Posterior vena cava (tissue), 2 donors: Measurements from ENCODE around the gene TSPAN9. TPM values are rescaled to one million over a fixed set of nuclear protein-coding genes. Genes with fewer than 3 reads are reported as not detected.

Experiments used
- DNase-seq: peaks from one replicate; pipeline ENCODE4 v3.0.0-alpha.2; 2020; ENCODE audit warnings: low spot score
- intact Hi-C, 2 donors: fragments of 100-400 bp; cut with DNase I; formaldehyde crosslinking; loops; one replicate each; pipeline versions ENCODE4 v1.14.1 to v1.14.2; 2022 to 2023
- total RNA-seq, 2 donors: library from RNA; stranded (reverse); fragmentation: NEBNext Ultra II Directional; extraction: Animal tissue kit (Norgen Biotek cat#: 25700); gene quantifications; one replicate each; pipeline ENCODE4 v1.2.1, GENCODE V29; 2021
- donor health status: DM: yes; HTN: yes; CAD: no.
- donor health status: DM: yes; HTN: yes; CAD: no.

Gene TSPAN9
- total RNA-seq, 2 donors from 2014 or later, result 34.2 to 38.5 TPM

- intact Hi-C loops, result loop anchor here (5.0 to 10.0 kb wide), 3 partner anchors 470 to 500 kb away; no protein-coding TSS in a partner anchor
- DNase-seq, result no peak
Measured at GRCh38 chr12:3304436-3305165, 227.4 kb downstream of the TSPAN9 start.

GRCh38 chr12:3305464-3305863 lies 228.3 kb downstream of the TSPAN9 start:
- no peak for DNase-seq

GRCh38 chr12:3305904-3306619 lies 228.9 kb downstream of the TSPAN9 start:
- no peak for DNase-seq
- intact Hi-C loops, result loop anchor here in 1 of 2 donors (10.0 kb wide), 2 partner anchors 469 to 499 kb away; no protein-coding TSS in a partner anchor

More at GRCh38 chr12:3305464-3305863, 228.3 kb downstream of the TSPAN9 start:
- intact Hi-C loops, result loop anchor here in 1 of 2 donors (10.0 kb wide), 2 partner anchors 469 to 499 kb away; no protein-coding TSS in a partner anchor

GRCh38 chr12:3307389-3307788 lies 230.2 kb downstream of the TSPAN9 start:
- intact Hi-C loops, result loop anchor here in 1 of 2 donors (10.0 kb wide), 2 partner anchors 467 to 497 kb away; no protein-coding TSS in a partner anchor
- DNase-seq, result no peak

- DNase-seq, result no peak
- intact Hi-C loops, result loop anchor here in 1 of 2 donors (10.0 kb wide), 2 partner anchors 467 to 497 kb away; no protein-coding TSS in a partner anchor
Measured at GRCh38 chr12:3308063-3308462, 230.9 kb downstream of the TSPAN9 start.

- intact Hi-C loops, result loop anchor here in 1 of 2 donors (10.0 kb wide), 2 partner anchors 466 to 496 kb away; no protein-coding TSS in a partner anchor
- no peak for DNase-seq
Measured at GRCh38 chr12:3308609-3309008, 231.4 kb downstream of the TSPAN9 start.

GRCh38 chr12:3309805-3310204 lies 232.6 kb downstream of the TSPAN9 start:
- no peak for DNase-seq
- intact Hi-C loops, result loop anchor here in 1 of 2 donors (10.0 kb wide), 2 partner anchors 465 to 495 kb away; no protein-coding TSS in a partner anchor

- DNase-seq, result no peak
- intact Hi-C loops, result no loop called here
Measured at GRCh38 chr12:3310271-3311026, 233.3 kb downstream of the TSPAN9 start.

- intact Hi-C loops, result no loop called here
- DNase-seq, result no peak
Measured at GRCh38 chr12:3311027-3311402, 233.8 kb downstream of the TSPAN9 start.

- intact Hi-C loops, result no loop called here
- no peak for DNase-seq
Measured at GRCh38 chr12:3311491-3312103, 234.4 kb downstream of the TSPAN9 start.

GRCh38 chr12:3313066-3313465 lies 235.9 kb downstream of the TSPAN9 start:
- intact Hi-C loops, result no loop called here
- no peak for DNase-seq

- intact Hi-C loops, result no loop called here
- no peak for DNase-seq
Measured at GRCh38 chr12:3313675-3314663, 236.8 kb downstream of the TSPAN9 start.

GRCh38 chr12:3315201-3315661 lies 238.1 kb downstream of the TSPAN9 start:
- no peak for DNase-seq

GRCh38 chr12:3316776-3317480 lies 239.7 kb downstream of the TSPAN9 start:
- no peak for DNase-seq

More at GRCh38 chr12:3315201-3315661, 238.1 kb downstream of the TSPAN9 start:
- intact Hi-C loops, result no loop called here

GRCh38 chr12:3317481-3317815 lies 240.3 kb downstream of the TSPAN9 start:
- intact Hi-C loops, result no loop called here

More at GRCh38 chr12:3316776-3317480, 239.7 kb downstream of the TSPAN9 start:
- intact Hi-C loops, result no loop called here

GRCh38 chr12:3317841-3318501 lies 240.8 kb downstream of the TSPAN9 start:
- intact Hi-C loops, result no loop called here
- no peak for DNase-seq

More at GRCh38 chr12:3317481-3317815, 240.3 kb downstream of the TSPAN9 start:
- DNase-seq, result no peak
